Measurements from ENCODE around the gene MBOAT7.
"Not testable (repeated sequence)": the region's sequence is repeated elsewhere in the genome, so short reads cannot be mapped to it uniquely, and the experiment has no call there.

Gene MBOAT7, protein sequence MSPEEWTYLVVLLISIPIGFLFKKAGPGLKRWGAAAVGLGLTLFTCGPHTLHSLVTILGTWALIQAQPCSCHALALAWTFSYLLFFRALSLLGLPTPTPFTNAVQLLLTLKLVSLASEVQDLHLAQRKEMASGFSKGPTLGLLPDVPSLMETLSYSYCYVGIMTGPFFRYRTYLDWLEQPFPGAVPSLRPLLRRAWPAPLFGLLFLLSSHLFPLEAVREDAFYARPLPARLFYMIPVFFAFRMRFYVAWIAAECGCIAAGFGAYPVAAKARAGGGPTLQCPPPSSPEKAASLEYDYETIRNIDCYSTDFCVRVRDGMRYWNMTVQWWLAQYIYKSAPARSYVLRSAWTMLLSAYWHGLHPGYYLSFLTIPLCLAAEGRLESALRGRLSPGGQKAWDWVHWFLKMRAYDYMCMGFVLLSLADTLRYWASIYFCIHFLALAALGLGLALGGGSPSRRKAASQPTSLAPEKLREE

DNA sequence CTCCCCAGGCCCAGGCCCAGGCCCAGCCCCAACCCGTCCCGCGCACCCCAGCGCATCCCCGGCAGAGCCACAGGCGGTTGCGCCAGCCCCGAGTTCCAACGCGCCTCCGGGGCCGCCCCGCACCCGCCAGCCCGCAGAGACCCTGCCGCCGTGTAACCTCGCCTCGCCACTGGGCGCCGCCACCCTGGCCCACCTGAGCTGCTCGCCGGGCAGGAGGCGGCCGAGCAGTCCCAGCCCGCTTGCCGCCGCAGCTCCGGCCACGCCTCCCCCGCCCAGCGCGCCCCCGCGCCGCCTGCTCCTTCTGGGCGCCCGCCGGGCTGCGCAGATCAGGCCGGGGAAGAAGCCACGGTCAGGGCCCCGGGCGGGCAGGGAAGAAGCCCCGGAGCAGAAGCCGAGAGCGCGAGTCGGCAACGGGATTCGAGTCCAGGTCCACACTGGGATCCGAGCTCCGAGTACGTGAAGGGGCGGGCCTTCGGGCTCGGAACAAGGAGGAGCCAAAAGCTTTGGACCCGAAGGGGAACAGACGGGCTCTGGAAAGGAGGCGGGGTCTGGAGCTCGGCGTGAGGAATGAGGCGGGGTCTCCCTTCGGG is at the start of gene MBOAT7:
MBOAT7 (minus strand) TSS at position 436 of the 590 bp plus-strand sequence. CDS start 1,072 bp downstream, outside the sequence.
- no peak for DNase-seq

DNA sequence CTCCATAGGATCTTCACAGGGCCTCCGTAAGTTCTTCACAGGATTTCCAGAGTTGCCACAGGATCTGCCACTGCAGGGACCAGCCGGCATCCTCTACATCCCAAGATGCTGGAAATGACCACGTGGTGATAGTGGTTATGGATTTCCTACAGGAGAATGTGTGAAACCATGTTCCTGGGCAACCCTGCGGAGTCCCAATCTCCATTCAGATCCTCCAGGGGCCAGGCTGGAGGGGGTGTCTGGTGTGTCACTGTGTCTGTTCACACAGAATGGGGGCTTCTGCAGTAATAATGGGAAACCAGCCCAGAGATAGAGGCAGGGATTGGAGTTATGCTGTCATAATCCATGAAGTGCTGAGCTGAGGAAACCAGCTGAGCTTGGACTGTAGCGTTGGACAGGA is 44.6 kb upstream of the MBOAT7 start:
- DNase-seq = no peak

DNA sequence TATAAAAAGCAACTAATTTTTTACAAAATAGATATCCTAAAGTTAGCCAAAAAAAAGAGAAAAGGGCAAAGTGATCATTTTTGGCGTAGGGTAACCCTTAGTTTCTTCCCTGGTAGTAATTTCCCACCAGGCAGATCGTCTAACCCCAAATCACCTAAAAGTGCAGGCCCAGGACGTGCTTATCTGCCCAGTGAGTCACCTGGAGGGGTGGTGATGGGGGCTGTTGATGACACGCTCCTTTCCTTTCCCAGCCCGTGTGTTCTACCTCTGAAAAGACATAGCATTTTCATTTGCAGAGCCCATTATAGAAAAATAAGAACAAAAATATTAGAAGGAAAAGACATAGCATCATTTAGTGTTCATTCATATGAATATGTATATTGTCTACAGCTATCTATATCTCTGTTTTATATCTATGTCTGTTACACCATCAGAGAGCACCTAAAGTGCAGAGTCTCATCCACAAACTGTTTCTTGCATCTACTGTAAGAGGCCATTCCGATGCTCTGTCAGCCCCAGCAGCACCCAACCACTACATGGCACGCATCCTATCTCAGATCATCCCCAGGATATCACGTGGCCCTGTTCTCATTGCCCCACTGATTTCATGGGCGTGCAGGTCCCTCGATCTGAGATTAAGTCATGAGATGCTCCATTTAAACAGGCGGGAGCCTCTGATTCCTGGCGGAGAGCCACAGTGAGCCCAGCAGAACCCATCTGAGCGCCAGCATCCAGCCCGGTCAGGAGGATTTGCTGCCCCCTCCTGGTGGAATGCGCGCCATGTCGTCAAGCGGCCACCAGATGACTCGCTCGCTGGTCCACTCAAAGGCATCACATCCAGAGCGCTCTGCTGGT is 41.9 kb upstream of the MBOAT7 start:
- DNase-seq = peak; percentile 88

DNA sequence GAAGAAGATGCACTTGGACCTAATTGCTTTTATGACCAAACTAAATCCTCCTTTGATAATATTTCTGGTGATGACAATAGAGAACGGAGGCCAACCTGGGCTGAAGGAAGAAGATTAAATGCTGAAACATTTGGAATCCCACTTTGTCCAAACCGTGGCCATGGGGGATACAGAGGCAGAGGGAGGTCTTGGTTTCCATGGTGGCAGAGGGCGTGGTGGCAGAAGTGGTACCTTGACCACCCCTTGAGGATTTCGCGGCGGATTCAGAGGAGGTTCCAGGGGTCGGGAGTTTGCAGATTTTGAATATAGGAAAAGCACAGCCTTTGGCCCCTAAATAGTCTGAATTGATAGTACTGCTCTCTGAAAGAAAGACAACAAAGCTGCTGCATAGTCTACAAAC is 40.7 kb upstream of the MBOAT7 start:
- DNase-seq = no peak

DNA sequence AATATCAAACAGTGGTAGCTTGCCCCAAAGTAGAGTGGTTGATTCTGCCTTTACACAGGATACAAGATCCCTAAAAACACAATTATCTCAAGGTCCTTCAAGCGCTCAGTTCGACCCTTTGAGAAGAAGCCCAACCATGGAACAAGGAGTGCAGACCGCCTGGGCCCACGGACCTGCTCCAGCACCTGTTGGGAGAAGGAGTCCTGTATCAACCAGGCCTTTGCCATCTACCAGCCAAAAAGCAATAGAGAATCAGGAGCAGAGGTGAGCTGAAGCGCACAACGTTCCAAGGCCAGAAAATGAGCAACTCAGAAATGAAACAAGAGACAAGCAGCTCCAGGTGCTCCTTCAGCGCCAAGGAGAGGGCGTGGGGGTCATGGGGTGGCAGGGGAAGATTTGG is 39.8 kb upstream of the MBOAT7 start:
- DNase-seq = no peak

DNA sequence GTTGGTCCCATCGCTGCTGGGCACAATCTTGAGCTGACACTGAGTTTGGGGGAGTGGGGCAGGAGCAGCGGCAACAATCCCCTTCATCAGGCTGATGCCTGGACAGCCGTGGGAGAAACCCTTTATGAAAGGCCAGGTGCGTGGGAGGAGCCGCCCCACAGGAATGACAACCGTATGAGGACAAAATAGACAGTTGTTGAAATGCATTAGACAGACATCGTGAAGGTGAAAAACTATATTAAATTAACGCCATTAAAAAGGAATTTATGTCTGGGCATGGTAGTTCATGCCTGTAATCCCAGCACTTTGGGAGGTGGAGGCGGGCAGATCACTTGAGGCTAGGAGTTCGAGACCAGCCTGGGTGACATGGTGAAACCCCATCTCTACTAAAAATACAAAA is 35.2 kb upstream of the MBOAT7 start:
- DNase-seq = not testable (repeated sequence)

DNA sequence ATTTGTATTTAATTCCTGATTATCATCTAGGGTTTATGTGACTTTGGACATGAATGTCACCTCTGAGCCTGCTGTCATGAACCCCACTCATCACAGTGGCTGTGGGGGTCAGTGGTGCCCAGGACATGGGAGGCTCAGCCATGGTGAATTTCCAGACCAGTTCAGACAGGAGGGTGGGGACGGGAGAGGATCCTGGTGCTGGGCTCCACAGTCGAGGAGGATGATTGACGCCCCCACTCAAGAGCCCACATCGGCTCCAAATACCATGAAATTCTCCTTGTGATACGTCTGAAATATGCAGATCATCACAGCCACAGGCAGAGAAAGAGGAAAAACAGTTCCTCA is 34.5 kb upstream of the MBOAT7 start:
- not testable (repeated sequence) for DNase-seq

DNA sequence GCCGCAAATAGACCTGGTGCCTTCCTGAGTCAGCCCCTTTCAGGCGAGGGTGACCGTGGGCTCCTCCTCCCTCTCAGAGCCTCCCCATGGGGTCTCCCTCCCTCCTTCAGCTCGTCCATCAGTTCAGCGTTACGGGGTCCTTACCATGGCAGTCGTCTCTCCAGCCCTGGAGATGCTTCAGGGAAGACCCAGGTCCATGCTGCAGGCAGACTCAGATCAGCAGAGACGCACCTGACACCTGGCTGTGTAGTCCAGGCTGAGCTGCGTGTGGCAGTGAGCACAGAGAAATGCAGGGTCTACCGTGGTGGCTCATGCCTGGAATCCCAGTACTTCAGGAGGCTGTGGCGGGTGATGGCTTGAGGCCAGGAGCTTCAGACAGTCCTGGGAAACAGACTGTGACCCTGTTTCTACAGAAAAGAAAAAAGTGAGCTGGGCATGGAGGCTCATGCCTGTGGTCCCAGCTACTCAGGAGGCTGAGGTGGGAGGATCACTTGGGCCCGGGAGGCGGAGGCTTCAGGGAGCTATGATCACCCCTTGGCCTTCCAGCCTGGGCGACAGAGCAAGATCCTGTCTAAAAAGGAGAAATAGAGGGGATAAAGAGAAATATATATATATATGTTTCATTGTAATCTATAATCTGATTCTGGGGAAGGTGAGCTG is 34.0 kb upstream of the MBOAT7 start:
- not testable (repeated sequence) for DNase-seq

DNA sequence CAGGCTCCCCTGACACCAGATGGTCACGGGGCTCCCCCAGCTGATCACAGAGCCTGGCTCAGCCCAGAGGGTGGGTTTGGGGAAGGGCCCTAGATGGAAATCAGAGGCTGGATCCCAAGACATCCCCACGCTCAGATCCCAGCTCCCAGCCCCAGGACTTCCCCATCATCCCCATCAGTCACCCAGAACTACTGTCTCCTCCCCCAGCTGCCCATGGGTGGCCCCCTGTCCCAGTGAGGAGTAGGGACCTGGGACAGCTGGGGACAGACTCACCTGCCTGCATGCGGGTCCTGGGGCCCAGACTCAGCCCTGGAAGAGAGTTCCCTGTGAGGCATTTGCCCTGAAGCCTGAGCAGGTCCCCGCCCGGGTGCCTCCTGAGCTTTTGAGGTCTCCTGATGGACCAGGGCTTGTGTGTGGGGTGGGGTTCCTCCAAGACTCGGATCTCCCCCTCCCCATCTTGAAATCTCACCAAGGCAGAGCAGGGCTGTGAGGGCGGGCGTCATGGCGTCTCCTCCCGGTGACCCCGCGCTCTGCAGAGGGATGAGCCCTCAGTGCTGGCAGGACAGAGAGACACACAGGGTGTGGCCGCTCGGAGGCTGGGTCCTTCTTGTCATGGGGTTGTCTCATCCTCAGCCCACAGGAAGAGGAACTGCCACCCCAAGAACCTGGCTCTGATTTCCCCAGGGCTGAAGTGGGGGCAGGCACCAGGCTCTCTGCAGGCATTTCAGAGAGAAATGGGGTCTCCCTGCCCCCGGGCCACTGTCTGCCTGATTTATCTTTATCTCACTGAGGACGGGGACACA is 33.3 kb upstream of the MBOAT7 start, which contains the start of gene LILRB3:
LILRB3 (minus strand) TSS at position 534 of the 803 bp plus-strand sequence; CDS start at position 503, 31 bp downstream.
- DNase-seq = not testable (repeated sequence)

DNA sequence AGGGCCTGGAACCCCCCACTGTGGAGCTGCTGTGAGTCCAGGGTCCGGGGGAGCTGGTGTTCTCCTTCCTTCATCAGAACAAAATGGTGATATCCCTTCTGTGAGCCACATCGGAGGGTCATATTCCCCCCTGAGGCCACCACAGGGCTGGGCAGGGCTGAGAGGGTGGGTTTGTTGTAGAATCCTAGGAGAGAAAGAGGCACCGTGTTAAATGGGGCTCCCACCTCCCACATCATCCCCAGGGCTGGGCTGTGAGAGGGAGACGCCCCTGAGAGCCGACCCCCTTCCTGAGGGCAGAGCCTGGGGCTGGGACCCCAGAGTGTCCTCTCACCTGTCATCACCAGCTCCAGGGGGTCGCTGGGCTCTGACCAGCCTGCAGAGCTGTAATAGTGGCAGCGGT is 32.6 kb upstream of the MBOAT7 start:
- not testable (repeated sequence) for DNase-seq

DNA sequence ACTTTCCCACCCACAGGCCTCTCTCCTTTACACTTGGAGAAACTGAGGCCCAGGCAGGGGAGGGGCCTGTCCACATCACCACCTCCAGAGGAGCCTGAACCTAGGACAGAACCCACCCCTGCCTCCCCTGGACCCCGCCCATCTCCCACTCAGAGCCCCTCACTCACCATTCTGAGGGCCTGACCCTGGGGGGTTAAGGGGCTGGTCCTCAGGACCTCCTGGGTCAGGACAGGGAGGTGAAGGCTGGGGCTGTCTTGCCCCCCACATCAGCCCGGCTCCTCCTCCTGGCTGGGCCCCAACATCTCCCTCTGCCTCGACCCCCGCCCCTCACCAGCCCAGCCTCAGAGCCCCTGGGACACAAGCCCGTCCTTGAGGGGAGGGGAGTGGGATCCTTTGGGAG is 30.3 kb upstream of the MBOAT7 start:
- not testable (repeated sequence) for DNase-seq

DNA sequence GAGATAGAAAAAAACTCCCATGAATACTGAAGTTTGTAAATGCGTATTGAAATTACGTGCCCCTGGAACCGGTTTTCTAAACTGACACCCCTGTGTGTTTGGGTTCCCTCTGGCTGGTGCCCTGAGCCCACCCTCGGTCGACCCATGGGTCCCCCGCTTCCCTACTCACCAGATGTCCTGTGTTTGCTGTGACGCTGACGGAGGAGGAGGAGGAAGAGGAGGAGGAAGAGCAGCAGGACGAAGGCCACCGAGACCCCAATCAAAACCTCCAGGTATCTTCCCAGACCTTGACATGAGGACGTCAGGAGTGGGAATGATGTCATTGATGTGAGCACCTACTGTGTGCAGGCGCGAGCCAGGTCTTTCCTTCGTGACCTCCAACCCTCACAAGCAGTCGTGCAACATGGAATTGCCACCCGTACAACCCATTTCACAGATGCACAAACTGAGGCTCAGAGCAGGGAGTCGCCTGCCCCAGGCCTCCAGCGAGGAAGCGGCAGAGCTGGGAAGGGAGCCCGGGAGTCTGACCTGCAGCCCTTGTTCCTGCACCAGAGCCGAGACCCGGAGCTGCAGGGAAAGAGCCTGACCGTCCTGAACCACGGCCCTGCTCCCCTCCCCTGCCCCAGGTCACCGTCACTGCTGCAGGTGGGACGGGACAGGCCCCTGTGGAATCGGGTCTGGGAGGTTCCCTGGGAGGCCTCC is 29.7 kb upstream of the MBOAT7 start:
- no peak for DNase-seq

DNA sequence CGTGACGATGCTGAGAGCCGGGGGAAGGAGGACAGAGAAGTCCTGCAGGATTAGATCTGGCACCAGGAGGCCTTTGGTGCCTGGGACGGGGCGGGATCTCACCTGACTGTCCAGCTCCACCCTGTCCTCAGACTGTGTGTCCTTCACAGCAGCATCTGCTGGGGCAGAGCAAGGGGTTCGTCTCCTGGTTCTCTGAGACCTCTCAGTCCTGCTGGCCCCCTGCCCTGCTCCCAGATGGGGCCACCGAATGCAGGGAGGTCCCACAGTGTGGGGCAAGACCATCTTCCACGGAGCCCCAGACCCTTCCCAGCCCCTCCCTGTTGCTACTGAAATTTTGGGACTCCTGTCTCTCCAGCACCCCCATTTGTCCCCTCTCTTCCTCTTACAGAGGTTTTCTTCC is 28.9 kb upstream of the MBOAT7 start:
- DNase-seq = no peak

DNA sequence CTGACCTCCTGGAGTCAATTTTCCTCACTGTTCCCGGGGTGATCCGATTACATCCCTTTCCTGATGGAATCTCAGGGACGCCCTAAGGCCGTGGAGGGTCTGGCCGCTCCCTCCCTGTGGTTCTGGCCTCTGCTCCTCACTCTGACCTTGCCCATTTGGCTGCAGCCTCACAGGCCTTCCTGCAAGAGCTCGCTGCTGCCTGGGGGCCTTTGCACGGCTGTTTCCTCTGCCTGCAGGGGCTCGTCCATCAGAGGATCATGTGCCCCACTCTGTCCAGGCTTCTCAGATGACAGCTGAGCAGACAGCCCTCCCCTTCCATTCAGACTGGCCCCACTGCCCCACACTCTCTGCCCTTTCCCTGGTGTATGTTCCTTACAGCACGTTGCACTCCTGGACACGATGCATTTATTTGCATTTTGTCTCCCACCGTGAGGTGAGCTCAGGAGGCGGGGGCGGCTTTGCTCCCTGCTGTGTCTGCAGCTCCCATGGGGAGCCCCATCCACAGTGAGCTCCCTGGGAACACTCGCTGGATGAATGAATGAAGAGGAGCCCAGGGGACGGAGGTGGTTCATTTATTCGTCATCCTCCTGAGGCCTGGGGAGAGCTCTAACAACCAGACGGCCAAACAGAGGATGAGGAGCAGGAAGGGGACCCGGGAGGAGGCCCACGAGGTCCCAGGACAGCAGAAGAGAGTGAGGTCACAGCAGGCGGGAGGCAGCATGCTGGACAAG is 28.3 kb upstream of the MBOAT7 start:
- not testable (repeated sequence) for DNase-seq

DNA sequence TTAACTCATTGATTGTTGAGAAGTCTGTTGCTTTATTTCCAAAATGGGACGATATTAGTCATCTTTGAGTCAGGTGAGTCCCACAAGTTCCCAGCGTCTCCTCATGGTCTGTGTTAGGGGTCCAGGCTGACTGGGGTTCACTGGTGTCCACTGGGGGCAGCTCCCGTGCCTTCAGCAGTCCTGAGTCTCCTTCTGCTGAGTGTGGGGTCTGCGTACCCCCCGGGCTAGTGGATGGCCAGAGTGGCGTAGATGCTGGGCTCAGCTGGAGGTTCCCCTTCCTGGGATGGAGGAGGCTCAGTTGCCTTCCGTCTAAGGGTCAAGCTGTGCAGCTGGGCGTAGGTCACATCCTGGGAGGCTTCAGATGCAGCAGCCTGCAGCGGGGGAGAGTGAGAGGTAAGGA is 27.5 kb upstream of the MBOAT7 start:
- no peak for DNase-seq

DNA sequence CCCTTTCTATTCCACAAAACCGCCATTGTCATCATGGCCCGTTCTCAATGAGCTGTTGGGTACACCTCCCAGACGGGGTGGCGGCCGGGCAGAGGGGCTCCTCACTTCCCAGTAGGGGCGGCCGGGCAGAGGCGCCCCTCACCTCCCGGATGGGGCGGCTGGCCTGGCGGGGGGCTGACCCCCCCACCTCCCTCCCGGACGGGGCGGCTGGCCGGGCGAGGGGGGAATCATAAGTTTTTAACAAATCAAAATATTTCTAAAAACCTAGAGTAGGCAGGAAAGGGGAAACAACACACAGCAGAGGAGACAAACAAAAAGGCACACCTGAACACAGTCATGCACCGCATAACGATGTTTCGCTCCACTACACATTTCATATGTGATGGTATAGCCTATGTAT is 25.4 kb upstream of the MBOAT7 start:
- not testable (repeated sequence) for DNase-seq

DNA sequence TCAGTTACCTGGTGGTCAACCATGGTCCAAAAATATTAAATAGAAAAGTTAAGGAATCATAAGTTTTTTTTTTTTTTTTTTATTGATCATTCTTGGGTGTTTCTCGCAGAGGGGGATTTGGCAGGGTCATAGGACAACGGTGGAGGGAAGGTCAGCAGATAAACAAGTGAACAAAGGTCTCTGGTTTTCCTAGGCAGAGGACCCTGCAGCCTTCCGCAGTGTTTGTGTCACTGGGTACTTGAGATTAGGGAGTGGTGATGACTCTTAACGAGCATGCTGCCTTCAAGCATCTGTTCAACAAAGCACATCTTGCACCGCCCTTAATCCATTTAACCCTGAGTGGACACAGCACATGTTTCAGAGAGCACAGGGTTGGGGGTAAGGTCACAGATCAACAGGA is 24.8 kb upstream of the MBOAT7 start:
- DNase-seq = not testable (repeated sequence)

DNA sequence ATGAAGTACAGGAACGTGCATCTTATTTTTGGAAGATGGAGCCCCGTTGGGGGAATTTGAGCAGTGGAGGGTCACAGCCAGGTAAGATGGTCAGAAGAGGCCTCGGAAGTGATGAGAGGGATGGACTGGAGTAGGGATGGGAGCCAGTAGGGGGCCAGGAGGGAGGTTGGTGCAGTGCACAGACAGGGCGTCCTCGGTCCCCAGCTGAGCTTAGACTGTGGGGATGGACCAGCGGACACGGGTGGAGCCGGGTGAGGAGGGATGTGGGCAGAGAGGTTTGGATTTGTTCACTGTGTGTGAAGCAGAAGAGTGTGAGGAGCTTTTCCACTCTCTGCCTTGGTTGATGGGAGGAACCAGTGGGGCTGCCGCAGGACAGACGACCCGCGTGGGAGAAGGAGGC is 21.9 kb upstream of the MBOAT7 start:
- no peak for DNase-seq

DNA sequence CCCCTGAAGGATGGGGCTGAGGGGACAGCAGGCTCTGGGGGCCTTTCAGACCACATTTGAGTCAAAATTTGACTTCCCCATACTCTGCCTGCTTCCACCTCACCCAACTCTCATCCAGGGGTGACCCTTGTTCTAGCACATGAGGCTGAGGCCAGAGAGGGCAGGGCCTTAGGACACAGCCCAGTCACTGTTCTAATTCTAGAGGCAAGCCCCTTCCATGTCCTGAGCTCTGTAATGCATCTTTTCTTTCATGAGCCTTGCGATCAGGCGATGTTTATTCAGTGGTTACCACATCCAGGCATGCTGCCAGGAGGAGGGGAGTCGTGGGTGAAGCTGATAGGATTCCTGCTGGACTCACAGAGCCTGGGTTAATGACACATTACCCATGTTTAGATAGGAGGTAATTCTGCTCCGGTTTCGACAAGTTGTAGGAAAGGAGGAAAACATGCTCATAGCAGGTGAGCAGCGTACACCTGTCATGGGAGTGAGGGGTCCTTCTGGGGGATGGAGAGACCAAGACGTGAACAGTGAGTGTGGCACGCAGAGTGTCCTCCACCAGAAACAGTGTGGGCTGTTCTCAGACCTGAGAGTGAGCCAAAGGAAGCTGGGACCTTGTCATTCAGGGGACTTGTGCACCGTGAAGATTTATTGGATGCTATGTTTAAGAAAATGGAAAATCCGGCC is 20.6 kb upstream of the MBOAT7 start:
- no peak for DNase-seq

Data from activated CD8-positive, alpha-beta memory T cell treated with anti-CD3 and anti-CD28 coated beads, Interleukin-2, amount 50 U/mL, for 4 hours (primary cell).